ENCODE measurements around the gene TRAF7. TPM values are rescaled to one million over a fixed set of nuclear protein-coding genes. Genes with fewer than 3 reads are reported as not detected.

The TRAF7 gene
- total and polyA plus RNA-seq, 2 of the 8 experiments (the other 6 are each of a cell fraction or from before 2014, with no cell fraction given): 96.8 to 148 TPM

DNA sequence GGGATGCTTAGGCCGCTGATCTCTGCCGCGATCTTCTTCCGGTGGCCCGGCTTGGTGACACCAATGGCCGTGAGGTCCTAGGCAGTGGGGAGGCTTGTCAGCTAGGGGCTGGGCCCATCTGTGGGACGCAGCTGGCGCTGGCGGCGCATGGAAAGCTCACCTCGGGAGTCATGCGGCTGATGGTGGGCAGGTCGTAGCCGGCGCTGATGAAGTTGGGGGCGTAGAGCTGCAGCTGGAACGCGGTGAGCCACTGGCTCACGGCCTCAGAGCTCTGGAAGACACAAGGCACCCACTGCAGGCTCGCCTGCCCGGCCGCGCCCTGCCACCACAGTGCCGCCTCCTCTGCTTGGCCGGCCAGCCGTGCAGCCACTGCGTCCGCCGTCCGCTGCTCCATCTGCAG, 28.1 kb downstream of the TRAF7 start:
- no peak for FAIRE-seq
- WGBS, 2 experiments (ENCODE audit: extremely low coverage in 1 of 2, insufficient coverage in 1 of 2, insufficient read length in 1 of 2, insufficient replicate concordance in 2 of 2, low coverage in 1 of 2, low lambda C conversion rate in 2 of 2, missing lambda C conversion rate in 1 of 2): 96% methylated on average over 29 of the region's 30 CpGs; no CpG with 5 or more reads in 1 of the 2 experiments
- H3K18ac ChIP-seq (ENCODE audit: extremely low read depth, low read length): no peak overlapping the region

More for the DNA sequence above, 28.1 kb downstream of the TRAF7 start:
- H4K5ac ChIP-seq (ENCODE audit: insufficient read length, low read depth, low read length): no peak overlapping the region
- H3K4ac ChIP-seq (replicated peaks; ENCODE audit: insufficient read length, low read depth, low read length): no peak overlapping the region
- no peak overlapping the region for H2BK5ac ChIP-seq (ENCODE audit: low read depth, low read length)
- peaks cover 2% of the 10 kb centered on the region; the same call in 1 of the 2 replicates for H3K23me2 ChIP-seq (ENCODE audit: low read depth, low read length)
- DNase-seq (ENCODE audit: low read depth in 1 of 2, low spot score in 2 of 2): no peak
- H4K8ac ChIP-seq (ENCODE audit: extremely low read depth, insufficient read depth, low read length): no peak overlapping the region
- POLR2A ChIA-PET (ENCODE audit: partially characterized antibody): interaction anchor here (0.6 to 4.9 kb wide), 10 partner anchors 9 to 158 kb away, joined by 3 to 17 read pairs (median 3); partner anchors contain the start of genes NHERF2, PGP and TRAF7
- H2BK20ac ChIP-seq (ENCODE audit: low read length): no peak overlapping the region
- H3K9ac ChIP-seq (replicated peaks in 1 of 4; ENCODE audit: extremely low read depth in 1 of 4, low read depth in 3 of 4, low read length in 3 of 4): no peak overlapping the region
- no peak overlapping the region for H2BK12ac ChIP-seq (ENCODE audit: low read depth, low read length)
- H3K9me3 ChIP-seq (ENCODE audit: insufficient read depth in 2 of 2, low read depth in 1 of 2, low read length in 1 of 2): no peaks in the 10 kb centered on the region
- H3K27ac ChIP-seq (ENCODE audit: low read depth, low read length): no peak overlapping the region
- H2BK120ac ChIP-seq (replicated peaks; ENCODE audit: low read depth, low read length): no peak overlapping the region
- H3K36me3 ChIP-seq (ENCODE audit: control insufficient read depth in 2 of 4, insufficient read depth in 4 of 4, low read length in 3 of 4): peaks cover 0 to 4% (median 0%) of the 10 kb centered on the region in 4 experiments; a peak in 1 of 8 replicates
- no peak overlapping the region for H2BK15ac ChIP-seq (ENCODE audit: low read length)
- H3K4me2 ChIP-seq (ENCODE audit: insufficient read depth in 1 of 2, low read depth in 2 of 2, low read length in 2 of 2): no peak overlapping the region
- no peak overlapping the region for H3K56ac ChIP-seq (replicated peaks; ENCODE audit: insufficient read length, low read depth, low read length)
- H2AK5ac ChIP-seq (ENCODE audit: low read depth, low read length): no peak overlapping the region
- CTCF ChIA-PET (ENCODE audit: partially characterized antibody): interaction anchor here (0.5 to 0.8 kb wide), 2 partner anchors 11 to 128 kb away, joined by 3 to 4 read pairs; no protein-coding TSS in a partner anchor
- no peaks in the 10 kb centered on the region for H3K79me1 ChIP-seq (ENCODE audit: low read depth, low read length)
- no peaks in the 10 kb centered on the region for H3K79me2 ChIP-seq (ENCODE audit: control insufficient read depth in 1 of 2, insufficient read depth in 2 of 2, low read length in 2 of 2)
- TF ChIP-seq NRF1 (IDR thresholded peaks at IDR 0.05; ENCODE audit: low read depth, low read length): no peak
- TF ChIP-seq CHD1 (IDR thresholded peaks at IDR 0.05; ENCODE audit: low read depth, low read length): no peak
- no peak for TF ChIP-seq POLR2AphosphoS5 (IDR thresholded peaks at IDR 0.05; ENCODE audit: low read depth, low read length)
- no peak for TF ChIP-seq TBP (IDR thresholded peaks at IDR 0.05; ENCODE audit: low read depth, low read length)
- TF ChIP-seq EGR1 (IDR thresholded peaks at IDR 0.05; ENCODE audit: borderline replicate concordance, low read depth, low read length): no peak
- TF ChIP-seq, protein P1, sequence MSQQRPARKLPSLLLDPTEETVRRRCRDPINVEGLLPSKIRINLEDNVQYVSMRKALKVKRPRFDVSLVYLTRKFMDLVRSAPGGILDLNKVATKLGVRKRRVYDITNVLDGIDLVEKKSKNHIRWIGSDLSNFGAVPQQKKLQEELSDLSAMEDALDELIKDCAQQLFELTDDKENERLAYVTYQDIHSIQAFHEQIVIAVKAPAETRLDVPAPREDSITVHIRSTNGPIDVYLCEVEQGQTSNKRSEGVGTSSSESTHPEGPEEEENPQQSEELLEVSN (IDR thresholded peaks at IDR 0.05): no peak
- no peak for TF ChIP-seq KDM1A (IDR thresholded peaks at IDR 0.05; ENCODE audit: borderline replicate concordance, low read length)
- TF ChIP-seq, protein P2, sequence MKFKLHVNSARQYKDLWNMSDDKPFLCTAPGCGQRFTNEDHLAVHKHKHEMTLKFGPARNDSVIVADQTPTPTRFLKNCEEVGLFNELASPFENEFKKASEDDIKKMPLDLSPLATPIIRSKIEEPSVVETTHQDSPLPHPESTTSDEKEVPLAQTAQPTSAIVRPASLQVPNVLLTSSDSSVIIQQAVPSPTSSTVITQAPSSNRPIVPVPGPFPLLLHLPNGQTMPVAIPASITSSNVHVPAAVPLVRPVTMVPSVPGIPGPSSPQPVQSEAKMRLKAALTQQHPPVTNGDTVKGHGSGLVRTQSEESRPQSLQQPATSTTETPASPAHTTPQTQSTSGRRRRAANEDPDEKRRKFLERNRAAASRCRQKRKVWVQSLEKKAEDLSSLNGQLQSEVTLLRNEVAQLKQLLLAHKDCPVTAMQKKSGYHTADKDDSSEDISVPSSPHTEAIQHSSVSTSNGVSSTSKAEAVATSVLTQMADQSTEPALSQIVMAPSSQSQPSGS (IDR thresholded peaks at IDR 0.05; ENCODE audit: low read length): no peak
- TF ChIP-seq TAF1 (IDR thresholded peaks at IDR 0.05; ENCODE audit: low read depth, low read length): no peak
- TF ChIP-seq CBX8 (IDR thresholded peaks at IDR 0.05; ENCODE audit: borderline replicate concordance, low read depth, low read length): no peak
- no peak overlapping the region for H3K23ac ChIP-seq (ENCODE audit: insufficient read length)
- H4K20me1 ChIP-seq (replicated peaks in 1 of 2; ENCODE audit: control insufficient read depth in 1 of 2, insufficient read depth in 2 of 2, low read length in 2 of 2): peaks cover 0 to 6% of the 10 kb centered on the region in 2 experiments
- peaks cover 0 to 7% (median 2%) of the 10 kb centered on the region in 4 experiments; a peak in 4 of 7 replicates for H3K4me1 ChIP-seq (replicated peaks in 1 of 4; ENCODE audit: control insufficient read depth in 3 of 4, insufficient read depth in 4 of 4, low read length in 3 of 4)
- H4K91ac ChIP-seq (replicated peaks; ENCODE audit: insufficient read length, low read length): no peak overlapping the region
- no peaks in the 10 kb centered on the region; a peak in 1 of 7 replicates for H3K27me3 ChIP-seq (replicated peaks in 1 of 4; ENCODE audit: control insufficient read depth in 3 of 4, extremely low read depth in 1 of 4, insufficient read depth in 3 of 4, low read length in 3 of 4)
- H2AFZ ChIP-seq (ENCODE audit: low read length): no peak overlapping the region
- H3K4me3 ChIP-seq (ENCODE audit: extremely low read depth in 1 of 4, insufficient read depth in 2 of 4, low read depth in 3 of 4, low read length in 4 of 4): no peak overlapping the region
- H3K14ac ChIP-seq (ENCODE audit: insufficient read length): no peak overlapping the region
